Measurements from ENCODE around the gene GPC5. TPM values are rescaled to one million over a fixed set of nuclear protein-coding genes. Genes with fewer than 3 reads are reported as not detected.

The GPC5 gene
- total and polyA plus RNA-seq, 2 donors (not counting 3 experiments of a cell fraction or from before 2014, with no cell fraction given), result 0.59 to 0.97 TPM

DNA sequence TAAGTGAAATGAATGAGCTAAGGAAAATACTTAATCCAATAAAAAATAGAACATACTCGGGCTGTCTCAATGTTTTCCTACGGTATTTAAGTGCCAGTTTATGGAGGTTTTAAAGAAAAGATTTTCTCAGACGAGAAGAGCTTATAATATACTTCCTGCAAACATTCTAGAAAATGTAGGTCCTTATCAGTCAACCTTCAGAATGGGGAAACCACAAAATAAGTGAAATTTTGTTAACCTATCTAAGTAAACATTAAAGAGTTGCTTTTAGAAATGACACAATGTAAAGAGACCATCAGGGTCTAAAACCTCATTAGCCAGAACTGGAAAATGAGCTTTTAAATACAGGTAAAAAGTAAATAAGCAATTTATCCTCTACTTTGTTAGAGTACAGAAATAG is 38.8 kb upstream of the GPC5 start:
- TF ChIP-seq JUN (IDR thresholded peaks at IDR 0.05; ENCODE audit: borderline replicate concordance, insufficient read depth, insufficient read length, low read depth), result no peak
- TF ChIP-seq EZH2 (IDR thresholded peaks at IDR 0.05; ENCODE audit: borderline replicate concordance, low read depth, low read length, severe bottlenecking), result no peak
- TF ChIP-seq, protein P1, sequence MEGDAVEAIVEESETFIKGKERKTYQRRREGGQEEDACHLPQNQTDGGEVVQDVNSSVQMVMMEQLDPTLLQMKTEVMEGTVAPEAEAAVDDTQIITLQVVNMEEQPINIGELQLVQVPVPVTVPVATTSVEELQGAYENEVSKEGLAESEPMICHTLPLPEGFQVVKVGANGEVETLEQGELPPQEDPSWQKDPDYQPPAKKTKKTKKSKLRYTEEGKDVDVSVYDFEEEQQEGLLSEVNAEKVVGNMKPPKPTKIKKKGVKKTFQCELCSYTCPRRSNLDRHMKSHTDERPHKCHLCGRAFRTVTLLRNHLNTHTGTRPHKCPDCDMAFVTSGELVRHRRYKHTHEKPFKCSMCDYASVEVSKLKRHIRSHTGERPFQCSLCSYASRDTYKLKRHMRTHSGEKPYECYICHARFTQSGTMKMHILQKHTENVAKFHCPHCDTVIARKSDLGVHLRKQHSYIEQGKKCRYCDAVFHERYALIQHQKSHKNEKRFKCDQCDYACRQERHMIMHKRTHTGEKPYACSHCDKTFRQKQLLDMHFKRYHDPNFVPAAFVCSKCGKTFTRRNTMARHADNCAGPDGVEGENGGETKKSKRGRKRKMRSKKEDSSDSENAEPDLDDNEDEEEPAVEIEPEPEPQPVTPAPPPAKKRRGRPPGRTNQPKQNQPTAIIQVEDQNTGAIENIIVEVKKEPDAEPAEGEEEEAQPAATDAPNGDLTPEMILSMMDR (IDR thresholded peaks at IDR 0.05; ENCODE audit: extremely low read depth in 1 of 2, insufficient read depth in 1 of 2, low read depth in 1 of 2, low read length in 2 of 2), result no peak
- no peak for TF ChIP-seq MYC (IDR thresholded peaks at IDR 0.05; ENCODE audit: low read depth, low read length)
- TF ChIP-seq FOS (IDR thresholded peaks at IDR 0.05; ENCODE audit: borderline replicate concordance, insufficient read depth, low read length), result no peak
- no peak for TF ChIP-seq GATA2 (IDR thresholded peaks at IDR 0.05; ENCODE audit: insufficient read depth, insufficient read length, low read depth, low read length)
- no peak for TF ChIP-seq POLR2AphosphoS5 (IDR thresholded peaks at IDR 0.05; ENCODE audit: insufficient read depth, low read depth, low read length)
- TF ChIP-seq, protein P2, sequence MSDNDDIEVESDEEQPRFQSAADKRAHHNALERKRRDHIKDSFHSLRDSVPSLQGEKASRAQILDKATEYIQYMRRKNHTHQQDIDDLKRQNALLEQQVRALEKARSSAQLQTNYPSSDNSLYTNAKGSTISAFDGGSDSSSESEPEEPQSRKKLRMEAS (IDR thresholded peaks at IDR 0.05; ENCODE audit: insufficient read depth, insufficient read length), result no peak
- TF ChIP-seq POLR2A (IDR thresholded peaks at IDR 0.05; ENCODE audit: low read depth, low read length), result no peak
- CTCF ChIA-PET, result interaction anchor here (0.8 kb wide), 1 partner anchor 14 kb away, joined by 3 read pairs; no protein-coding TSS in a partner anchor
- POLR2A ChIA-PET, result no interaction called here

More for the DNA sequence above, 38.8 kb upstream of the GPC5 start:
- Histone ChIP-seq H3K9ac (replicated peaks; ENCODE audit: extremely low read depth, insufficient read depth, low read length) (no peak overlapping the region), H3K4me2 (ENCODE audit: insufficient read depth, low read length) (no peak overlapping the region), H3K79me2 (ENCODE audit: control insufficient read depth, insufficient read depth, low read length) (no peaks in the 10 kb centered on the region), H3K27me3 (ENCODE audit: control insufficient read depth in 2 of 2, insufficient read depth in 2 of 2, low read length in 2 of 2) (no peaks in the 10 kb centered on the region), H4K20me1 (replicated peaks; ENCODE audit: control insufficient read depth, extremely low read depth, insufficient read depth, low read length) (peaks cover 10% of the 10 kb centered on the region), H3K9me3 (replicated peaks; ENCODE audit: control insufficient read depth, insufficient read depth, low read length) (no peaks in the 10 kb centered on the region), H3K27ac (ENCODE audit: insufficient read depth, low read depth, low read length) (no peak overlapping the region), H2AFZ (ENCODE audit: low read depth, low read length) (no peak overlapping the region), H3K9me1 (replicated peaks; ENCODE audit: control insufficient read depth, extremely low read depth, insufficient read depth, low read length) (peaks cover 2% of the 10 kb centered on the region), H3K36me3 (ENCODE audit: control insufficient read depth in 2 of 2, extremely low read depth in 1 of 2, insufficient read depth in 2 of 2, low read length in 2 of 2) (peaks cover 7 to 25% of the 10 kb centered on the region in 2 experiments), H3K4me3 (replicated peaks in 1 of 3; ENCODE audit: insufficient read depth in 1 of 3, low read depth in 1 of 3, low read length in 3 of 3) (no peak overlapping the region), H3K4me1 (ENCODE audit: control insufficient read depth, extremely low read depth, insufficient read depth, low read length) (no peaks in the 10 kb centered on the region)
- intact Hi-C loops (cut with micrococcal nuclease) (no loop called here), dilution Hi-C loops (cut with MboI; ENCODE audit: extremely low pct_ligation_motif_present, low sequenced_read_pairs) (no loop called here)
- no TSS peak for BruUV-seq (replicated peaks)
- no peak for FAIRE-seq
- no peak for DNase-seq (ENCODE audit: low read depth, low spot score)

All from endothelial cell of umbilical vein (primary cell).